Activated CD8-positive, alpha-beta memory T cell treated with anti-CD3 and anti-CD28 coated beads, Interleukin-2, amount 50 U/mL, for 48 hours (primary cell): ENCODE data around the gene CASK.
"Not testable (repeated sequence)": the region's sequence is repeated elsewhere in the genome, so short reads cannot be mapped to it uniquely, and the experiment has no call there.

Experiments
- DNase-seq: peaks from one replicate; pipeline ENCODE4 v3.0.0-alpha.2; 2020

Gene CASK

GRCh38 chrX:41607264-41607832, 316.0 kb downstream of the CASK start:
- no peak for DNase-seq

GRCh38 chrX:41606057-41606456, 317.3 kb downstream of the CASK start:
- DNase-seq, result not testable (repeated sequence)

GRCh38 chrX:41604766-41605543, 318.4 kb downstream of the CASK start:
- no peak for DNase-seq

GRCh38 chrX:41604177-41604576, 319.2 kb downstream of the CASK start:
- DNase-seq, result no peak

GRCh38 chrX:41603596-41603995, 319.8 kb downstream of the CASK start:
- no peak for DNase-seq

GRCh38 chrX:41602816-41603345, 320.5 kb downstream of the CASK start:
- DNase-seq, result no peak

GRCh38 chrX:41600291-41600690, 323.1 kb downstream of the CASK start:
- no peak for DNase-seq

- no peak for DNase-seq
Observed at GRCh38 chrX:41599507-41599906, 323.8 kb downstream of the CASK start.

GRCh38 chrX:41596596-41596995, 326.8 kb downstream of the CASK start:
- no peak for DNase-seq

- DNase-seq, result no peak
Observed at GRCh38 chrX:41594634-41595033, 328.7 kb downstream of the CASK start.

GRCh38 chrX:41591906-41592305, 331.4 kb downstream of the CASK start:
- no peak for DNase-seq

- no peak for DNase-seq
Observed at GRCh38 chrX:41590641-41591040, 332.7 kb downstream of the CASK start.

GRCh38 chrX:41589634-41590270, 333.6 kb downstream of the CASK start:
- no peak for DNase-seq

- no peak for DNase-seq
Observed at GRCh38 chrX:41588271-41588670, 335.1 kb downstream of the CASK start.

- no peak for DNase-seq
Observed at GRCh38 chrX:41580423-41581064, 342.8 kb downstream of the CASK start.

GRCh38 chrX:41563876-41564275, 359.5 kb downstream of the CASK start:
- no peak for DNase-seq

- DNase-seq, result no peak
Observed at GRCh38 chrX:41561045-41561444, 362.3 kb downstream of the CASK start.

- DNase-seq, result no peak
Observed at GRCh38 chrX:41559235-41560052, 363.9 kb downstream of the CASK start.

GRCh38 chrX:41558531-41558930, 364.8 kb downstream of the CASK start:
- DNase-seq, result no peak

- DNase-seq, result no peak
Observed at GRCh38 chrX:41556958-41557357, 366.4 kb downstream of the CASK start.

- DNase-seq, result no peak
Observed at GRCh38 chrX:41553688-41554087, 369.7 kb downstream of the CASK start.

GRCh38 chrX:41548411-41548810, 374.9 kb downstream of the CASK start:
- no peak for DNase-seq

- no peak for DNase-seq
Observed at GRCh38 chrX:41543668-41544067, 379.7 kb downstream of the CASK start.
